Uterus (tissue), 4 donors: Measurements from ENCODE around the gene COL15A1. TPM values are rescaled to one million over a fixed set of nuclear protein-coding genes. Genes with fewer than 3 reads are reported as not detected.

Experiments used
- DNase-seq, 2 donors: peaks; one replicate each; pipeline ENCODE4 v3.0.0-alpha.2; 2019 to 2020
- H3K27ac ChIP-seq, 2 donors: fragments of 200-600 bp; sonication (generic); 1 replicate in 1 of 2; 2 replicates in 1 of 2; pipeline ENCODE4 v1.5.1; 2016 to 2018
- H3K27me3 ChIP-seq, 2 donors: fragments of 200-600 bp; sonication (generic); one replicate each; pipeline ENCODE4 v1.5.1; 2018 to 2019; ENCODE audit warnings: control low read depth in 1 of 2
- H3K36me3 ChIP-seq, 2 donors: fragments of 200-600 bp; sonication (generic); one replicate each; pipeline ENCODE4 v1.5.1; 2019; ENCODE audit warnings: control low read depth in 1 of 2
- H3K4me1 ChIP-seq, 2 donors: fragments of 200-600 bp; sonication (generic); one replicate each; pipeline ENCODE4 v1.5.1; 2018 to 2019; ENCODE audit warnings: control low read depth in 1 of 2
- H3K4me3 ChIP-seq, 2 donors: fragments of 200-600 bp; sonication (generic); 1 replicate in 1 of 2; 2 replicates in 1 of 2; pipeline ENCODE4 v1.5.1; 2018 to 2019; ENCODE audit warnings: mild to moderate bottlenecking in 1 of 2
- H3K9me3 ChIP-seq, 2 donors: fragments of 200-600 bp; sonication (generic); one replicate each; pipeline ENCODE4 v1.5.1; 2019; ENCODE audit warnings: control low read depth in 1 of 2
- CTCF ChIP-seq, 4 experiments: fragments of 200-600 bp in 2 of 4; fragments of 450-650 bp in 2 of 4; sonication (generic) in 2 of 4; IDR thresholded peaks; one replicate each; pipeline ENCODE4 v1.5.1; 2016 to 2019; ENCODE audit warnings: antibody characterized with exemption in 4 of 4, mild to moderate bottlenecking in 2 of 4, moderate library complexity in 1 of 4
- POLR2A ChIP-seq, 2 donors: fragments of 450-650 bp; IDR thresholded peaks; one replicate each; pipeline ENCODE4 v1.6.1; 2016; ENCODE audit warnings: antibody characterized with exemption in 2 of 2, mild to moderate bottlenecking in 1 of 2, moderate library complexity in 1 of 2
- intact Hi-C: fragments of 100-400 bp; cut with DNase I; formaldehyde crosslinking; loops from one replicate; pipeline ENCODE4 v1.15.1; 2023; ENCODE audit warnings: low total_unique reads
- total RNA-seq, 4 donors: library from RNA; depleted of rRNA in 3 of 4; stranded (reverse); fragments of >200 nt in 3 of 4; gene quantifications; one replicate each; pipeline versions ENCODE4 v1.1.0 to v1.2.4, GENCODE V29; 2014 to 2023
- donor health status: DM: yes; HTN: yes; CAD: no.

The COL15A1 gene
- total RNA-seq, 4 donors from 2014 or later, result 20.3 to 160 (median 50.4) TPM

- H3K4me3 ChIP-seq, result no peak overlapping the region
- TF ChIP-seq CTCF (IDR thresholded peaks at IDR 0.05) (no peak), POLR2A (IDR thresholded peaks at IDR 0.05) (no peak)
- H3K4me1 ChIP-seq, result no peaks in the 10 kb centered on the region
- intact Hi-C loops, result no loop called here
- no peaks in the 10 kb centered on the region for H3K27me3 ChIP-seq
- H3K27ac ChIP-seq, result no peak overlapping the region
- H3K9me3 ChIP-seq, result no peaks in the 10 kb centered on the region
- H3K36me3 ChIP-seq, result no peaks in the 10 kb centered on the region
- no peak for DNase-seq
Observed at GRCh38 chr9:99031994-99032393, 88.3 kb downstream of the COL15A1 start.

DNA sequence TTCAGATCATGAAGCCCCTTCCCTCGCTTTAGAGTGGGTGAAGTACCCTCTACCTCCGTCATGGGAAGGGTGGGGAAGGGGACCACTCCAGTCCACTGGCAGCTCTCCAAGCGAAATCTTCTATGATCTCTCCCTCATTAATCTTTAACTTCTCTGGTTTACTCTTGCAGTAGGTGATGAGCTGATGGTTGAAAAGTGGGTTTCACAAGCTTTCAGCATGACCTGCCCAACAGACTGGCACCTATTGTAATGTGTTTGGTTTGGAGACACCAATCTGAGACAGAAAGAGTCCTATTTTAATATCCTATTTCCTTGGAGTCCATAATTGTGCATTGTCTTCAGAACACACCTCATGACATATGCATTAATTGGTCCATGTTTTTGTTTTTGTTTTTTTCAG lies 90.4 kb downstream of the COL15A1 start:
- DNase-seq, result no peak
- no peaks in the 10 kb centered on the region for H3K36me3 ChIP-seq
- H3K27ac ChIP-seq, result no peak overlapping the region

DNA sequence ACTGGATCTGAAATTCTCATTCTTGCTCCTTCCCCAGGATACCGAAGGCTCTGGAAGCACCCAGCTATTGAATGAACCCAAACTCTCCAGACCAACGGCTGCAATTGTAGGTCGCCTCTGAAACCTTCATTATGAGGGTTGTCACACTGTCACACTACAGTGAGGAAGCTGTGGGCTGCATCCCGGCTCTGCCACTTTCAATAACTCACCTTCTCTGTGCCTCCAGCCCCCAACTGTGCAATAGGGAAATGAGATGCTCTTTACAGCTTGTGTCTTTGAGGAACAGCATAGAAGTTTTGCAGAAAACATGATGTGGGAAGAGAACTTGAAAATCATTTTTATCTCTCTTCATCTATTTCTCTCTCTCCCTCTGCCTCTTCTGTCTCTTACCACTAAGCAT lies 91.6 kb downstream of the COL15A1 start:
- DNase-seq, result no peak
- intact Hi-C loops, result no loop called here

More for the DNA sequence above, 90.4 kb downstream of the COL15A1 start:
- Histone ChIP-seq H3K9me3 (no peaks in the 10 kb centered on the region), H3K4me1 (no peaks in the 10 kb centered on the region), H3K27me3 (no peaks in the 10 kb centered on the region), H3K4me3 (no peak overlapping the region)
- no peak for TF ChIP-seq POLR2A (IDR thresholded peaks at IDR 0.05)
- intact Hi-C loops, result no loop called here

DNA sequence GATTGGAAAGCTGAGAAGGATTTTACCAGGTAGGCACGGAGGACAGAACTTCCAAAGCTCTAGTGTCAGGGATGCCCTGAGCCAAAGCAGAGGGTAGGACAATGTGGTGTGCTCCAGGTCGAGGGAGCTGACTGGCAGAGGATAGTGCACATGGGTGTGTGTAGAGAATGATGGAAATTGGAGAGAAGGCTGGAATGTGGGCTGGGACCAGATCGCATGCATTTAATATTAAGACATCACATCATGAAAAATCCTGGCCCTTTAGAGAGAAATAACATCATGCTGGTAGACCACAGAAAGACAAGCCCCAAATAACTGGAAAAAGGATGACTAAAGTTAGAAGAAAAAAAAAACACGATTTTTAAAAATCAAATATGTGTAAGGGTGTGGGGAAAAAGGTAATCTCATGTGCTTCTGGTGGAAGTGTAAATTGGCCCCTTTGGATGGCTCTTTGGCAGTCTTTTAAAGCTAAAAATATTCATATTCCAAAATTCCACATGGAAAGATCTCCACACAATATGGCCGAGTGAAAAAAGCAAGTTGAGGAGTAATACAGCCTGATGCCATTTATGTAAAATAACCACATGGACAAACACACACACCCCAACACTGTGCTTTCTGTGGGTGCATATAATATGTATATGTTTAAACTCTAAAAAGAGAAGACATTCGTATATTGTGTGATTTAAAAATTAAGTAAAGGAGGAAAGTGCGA lies 94.2 kb downstream of the COL15A1 start:
- H3K9me3 ChIP-seq, result no peaks in the 10 kb centered on the region
- intact Hi-C loops, result no loop called here
- H3K27me3 ChIP-seq, result no peaks in the 10 kb centered on the region
- no peaks in the 10 kb centered on the region for H3K4me1 ChIP-seq
- H3K36me3 ChIP-seq, result no peaks in the 10 kb centered on the region
- H3K4me3 ChIP-seq, result no peak overlapping the region
- TF ChIP-seq CTCF (IDR thresholded peaks at IDR 0.05) (no peak), POLR2A (IDR thresholded peaks at IDR 0.05) (no peak)
- H3K27ac ChIP-seq, result no peak overlapping the region
- no peak for DNase-seq

More for the DNA sequence above, 91.6 kb downstream of the COL15A1 start:
- Histone ChIP-seq H3K9me3 (no peaks in the 10 kb centered on the region), H3K36me3 (no peaks in the 10 kb centered on the region), H3K27ac (no peak overlapping the region), H3K27me3 (no peaks in the 10 kb centered on the region), H3K4me3 (no peak overlapping the region), H3K4me1 (no peaks in the 10 kb centered on the region)
- TF ChIP-seq POLR2A (IDR thresholded peaks at IDR 0.05) (no peak), CTCF (IDR thresholded peaks at IDR 0.05) (no peak)

DNA sequence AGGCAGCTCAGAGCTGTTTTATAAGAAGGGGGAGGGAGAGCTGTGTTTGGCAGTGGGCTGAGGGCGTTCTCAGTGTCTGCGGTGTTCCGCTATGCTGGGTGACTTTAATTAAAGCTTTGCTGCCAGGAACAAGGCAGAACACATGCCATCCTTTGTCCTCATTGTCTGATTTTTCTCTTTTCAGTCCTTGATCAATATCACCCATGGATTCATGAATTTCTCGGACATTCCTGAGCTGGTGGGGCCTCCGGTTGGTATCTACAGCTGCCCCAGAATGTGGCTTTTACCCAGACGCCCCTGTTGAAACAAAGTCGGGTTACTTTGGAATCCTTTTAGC lies 94.7 kb downstream of the COL15A1 start:
- no peak for DNase-seq
- TF ChIP-seq POLR2A (IDR thresholded peaks at IDR 0.05) (no peak), CTCF (IDR thresholded peaks at IDR 0.05) (no peak)
- Histone ChIP-seq H3K9me3 (no peaks in the 10 kb centered on the region), H3K27ac (no peak overlapping the region), H3K36me3 (no peaks in the 10 kb centered on the region), H3K27me3 (no peaks in the 10 kb centered on the region), H3K4me1 (no peaks in the 10 kb centered on the region), H3K4me3 (no peak overlapping the region)
- intact Hi-C loops, result no loop called here
